GM23338 (cell line): ENCODE results near the gene DNAJC13. TPM values are rescaled to one million over a fixed set of nuclear protein-coding genes. Genes with fewer than 3 reads are reported as not detected.
A peak's percentile ranks its signal among the peaks of the same experiment; 100 is the strongest.
"Not testable (repeated sequence)": the region's sequence is repeated elsewhere in the genome, so short reads cannot be mapped to it uniquely, and the experiment has no call there.

Experiments used
- ATAC-seq: fragments of 200-7000 bp; cut with Tn5 transposase; 3 replicates; pipeline ENCODE4 v1.9.1; 2020
- DNase-seq: peaks from one replicate; pipeline ENCODE4 v3.0.0-alpha.2; 2015; ENCODE audit warnings: low spot score
- H2AFZ ChIP-seq: fragments of 200-600 bp; sonication (generic); 2 replicates; pipeline ENCODE4 v1.8.0; 2016; ENCODE audit warnings: antibody characterized with exemption, mild to moderate bottlenecking, moderate library complexity
- H3F3A ChIP-seq: fragments of 200-600 bp; sonication (generic); replicated peaks from 2 replicates; pipeline ENCODE4 v1.8.0; 2017; ENCODE audit warnings: antibody characterized with exemption, mixed run types, low read depth
- H3K27ac ChIP-seq: fragments of 200-600 bp; sonication (generic); 2 replicates; pipeline ENCODE4 v1.6.1; 2016; ENCODE audit warnings: low read depth
- H3K27me3 ChIP-seq: fragments of 200-600 bp; sonication (generic); 2 replicates; pipeline ENCODE4 v1.8.0; 2016; ENCODE audit warnings: mild to moderate bottlenecking, mixed run types, moderate library complexity; ENCODE audit not compliant: insufficient read depth
- H3K36me3 ChIP-seq: fragments of 200-600 bp; sonication (generic); 2 replicates; pipeline ENCODE4 v1.8.0; 2016; ENCODE audit warnings: mild to moderate bottlenecking; ENCODE audit not compliant: insufficient read depth
- H3K4me1 ChIP-seq: fragments of 200-600 bp; sonication (generic); 2 replicates; pipeline ENCODE4 v1.8.0; 2016; ENCODE audit warnings: mild to moderate bottlenecking, moderate library complexity; ENCODE audit not compliant: insufficient read depth
- H3K4me2 ChIP-seq: fragments of 200-600 bp; sonication (generic); 2 replicates; pipeline ENCODE4 v1.7.1; 2017; ENCODE audit warnings: mixed run types
- H3K4me3 ChIP-seq: fragments of 200-600 bp; sonication (generic); 2 replicates; pipeline ENCODE4 v1.6.1; 2016; ENCODE audit warnings: mixed run types
- H3K79me2 ChIP-seq: fragments of 200-600 bp; sonication (generic); replicated peaks from 2 replicates; pipeline ENCODE4 v1.8.0; 2017; ENCODE audit warnings: mild to moderate bottlenecking; ENCODE audit not compliant: insufficient read depth
- H3K9me2 ChIP-seq: fragments of 200-600 bp; sonication (generic); 2 replicates; pipeline ENCODE4 v1.8.0; 2017; ENCODE audit not compliant: insufficient read depth
- H4K20me1 ChIP-seq: fragments of 200-600 bp; sonication (generic); replicated peaks from 2 replicates; pipeline ENCODE4 v1.8.0; 2017; ENCODE audit warnings: mild to moderate bottlenecking; ENCODE audit not compliant: insufficient read depth
- H3K27ac Mint-ChIP-seq: 2 replicates; pipeline ENCODE4 v1.8.0; 2020; ENCODE audit warnings: inconsistent platforms, mild to moderate bottlenecking, moderate library complexity, mixed read lengths
- H3K27me3 Mint-ChIP-seq: 3 replicates; pipeline ENCODE4 v1.8.0; 2022; ENCODE audit warnings: low read depth, mild to moderate bottlenecking, moderate library complexity, mixed read lengths, inconsistent platforms; ENCODE audit not compliant: insufficient read depth, poor library complexity
- H3K36me3 Mint-ChIP-seq: 3 replicates; pipeline ENCODE4 v1.8.0; 2021; ENCODE audit warnings: low read depth, mild to moderate bottlenecking, inconsistent platforms, moderate library complexity, mixed read lengths
- H3K4me1 Mint-ChIP-seq: 3 replicates; pipeline ENCODE4 v1.8.0; 2020; ENCODE audit warnings: mild to moderate bottlenecking, inconsistent platforms, mixed read lengths
- H3K4me3 Mint-ChIP-seq: 3 replicates; pipeline ENCODE4 v1.8.0; 2021; ENCODE audit warnings: moderate library complexity, mild to moderate bottlenecking, inconsistent platforms, mixed read lengths
- H3K9me3 Mint-ChIP-seq: 3 replicates; pipeline ENCODE4 v1.8.0; 2020; ENCODE audit warnings: moderate library complexity, mild to moderate bottlenecking, inconsistent platforms, mixed read lengths
- JUNB ChIP-seq: IDR thresholded peaks from one replicate; pipeline ENCODE4 v1.6.1; 2016; ENCODE audit warnings: antibody characterized with exemption; ENCODE audit not compliant: unreplicated experiment
- NANOG ChIP-seq: IDR thresholded peaks from 2 replicates; pipeline ENCODE4 v1.6.1; 2016; ENCODE audit warnings: antibody characterized with exemption, borderline replicate concordance
- ZNF462 ChIP-seq: fragments of 250-450 bp; sonication (Bioruptor Pico); IDR thresholded peaks from 2 replicates; pipeline ENCODE4 v1.5.0; 2020; ENCODE audit warnings: mild to moderate bottlenecking, moderate library complexity
- polyA plus RNA-seq: library from polyadenylated mRNA; unstranded; fragments of >200 nt; fragmentation: Nextera tagmentation; extraction: Ambion mirVana; gene quantifications from 2 replicates; pipeline ENCODE4 v1.2.1, GENCODE V29; 2016
- total RNA-seq: library from RNA; depleted of rRNA; stranded (reverse); fragments of >200 nt; shearing (Covaris generic); gene quantifications from 2 replicates; pipeline ENCODE4 v1.2.3, GENCODE V29; 2014

Gene DNAJC13
- total and polyA plus RNA-seq, 2 experiments from 2014 or later, result 8.3 to 33.6 TPM

DNA sequence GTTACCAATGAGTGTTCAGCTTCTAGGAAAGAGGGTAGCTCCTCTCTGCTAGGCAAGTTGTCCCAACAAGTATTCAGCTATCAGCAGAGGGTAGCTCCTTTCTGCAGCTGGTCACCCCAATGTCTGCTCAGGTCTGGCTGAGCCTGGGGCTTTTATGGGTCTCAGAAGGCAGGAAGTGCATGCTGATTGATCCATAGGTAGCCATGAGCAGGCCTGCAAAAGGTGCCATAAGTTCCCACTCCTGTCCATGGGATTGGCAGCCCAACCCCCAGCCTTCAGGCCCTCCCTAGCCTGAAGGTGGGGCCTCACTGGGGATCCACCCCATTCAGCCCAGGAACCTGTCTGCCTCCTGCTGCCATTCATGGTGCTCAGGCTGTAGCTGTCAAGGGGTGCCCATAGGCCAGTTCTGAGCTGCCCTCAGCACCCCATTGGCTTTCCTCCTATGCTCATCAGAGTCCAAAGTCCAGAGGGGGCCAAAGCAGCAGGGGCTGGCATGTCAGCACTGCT, 34.6 kb upstream of the DNAJC13 start:
- Histone ChIP-seq H3K4me3 (no peak overlapping the region), H3K4me2 (0 out of 2 replicates have a peak overlapping the region, but pooled peaks have one; percentile 0), H3K4me1 (peaks cover 4% of the 10 kb centered on the region; the same call in 1 of the 2 replicates), H3K27me3 (no peaks in the 10 kb centered on the region), H3K27ac (peak overlapping the region; percentile 23), H3K36me3 (no peaks in the 10 kb centered on the region), H4K20me1 (no peaks in the 10 kb centered on the region), H2AFZ (no peak overlapping the region), H3K9me2 (no peaks in the 10 kb centered on the region; the same call in none of the 2 replicates), H3K79me2 (no peaks in the 10 kb centered on the region; the same call in 1 of the 2 replicates), H3F3A (no peaks in the 10 kb centered on the region)
- peaks cover 4% of the 10 kb centered on the region for H3K27me3 Mint-ChIP-seq
- no peak overlapping the region for H3K4me3 Mint-ChIP-seq
- no peak overlapping the region for H3K27ac Mint-ChIP-seq
- no peak for TF ChIP-seq JUNB
- no peak for TF ChIP-seq ZNF462
- DNase-seq, result peak; percentile 22
- H3K9me3 Mint-ChIP-seq, result peaks cover 34% of the 10 kb centered on the region
- peak; percentile 57 for ATAC-seq
- peaks cover 23% of the 10 kb centered on the region for H3K4me1 Mint-ChIP-seq
- peaks cover 31% of the 10 kb centered on the region for H3K36me3 Mint-ChIP-seq

- no peak overlapping the region for H3K4me3 ChIP-seq
- Mint-ChIP-seq H3K4me1 (peaks cover 9% of the 10 kb centered on the region), H3K9me3 (peaks cover 29% of the 10 kb centered on the region), H3K27ac (no peak overlapping the region), H3K4me3 (no peak overlapping the region), H3K27me3 (no peaks in the 10 kb centered on the region), H3K36me3 (peaks cover 23% of the 10 kb centered on the region)
- no peaks in the 10 kb centered on the region for H3F3A ChIP-seq
- no peaks in the 10 kb centered on the region; the same call in 1 of the 2 replicates for H3K9me2 ChIP-seq
- no peaks in the 10 kb centered on the region for H3K27me3 ChIP-seq
- no peaks in the 10 kb centered on the region for H3K79me2 ChIP-seq
- no peak overlapping the region for H3K27ac ChIP-seq
- no peaks in the 10 kb centered on the region for H4K20me1 ChIP-seq
- no peaks in the 10 kb centered on the region for H3K36me3 ChIP-seq
- no peak for TF ChIP-seq NANOG
- no peak for DNase-seq
- no peaks in the 10 kb centered on the region for H3K4me1 ChIP-seq
- no peak overlapping the region for H2AFZ ChIP-seq
- ATAC-seq, result no peak
- H3K4me2 ChIP-seq, result no peak overlapping the region
Measured at GRCh38 chr3:132386259-132386658, 31.0 kb upstream of the DNAJC13 start.

- not testable (repeated sequence) for H3K27me3 ChIP-seq, H3K4me3 Mint-ChIP-seq, H3F3A ChIP-seq, ATAC-seq, H3K36me3 Mint-ChIP-seq, H4K20me1 ChIP-seq, H3K36me3 ChIP-seq, H3K27me3 Mint-ChIP-seq, H3K27ac ChIP-seq, H3K4me2 ChIP-seq, H3K9me3 Mint-ChIP-seq, DNase-seq, H3K79me2 ChIP-seq, H3K9me2 ChIP-seq, H3K27ac Mint-ChIP-seq, H3K4me1 ChIP-seq, H2AFZ ChIP-seq, H3K4me1 Mint-ChIP-seq, H3K4me3 ChIP-seq
Measured at GRCh38 chr3:132392675-132393074, 24.6 kb upstream of the DNAJC13 start.
